ENCODE data around the gene ZNF366.

Gene ZNF366

GRCh38 chr5:72402381-72402890, 104.8 kb downstream of the ZNF366 start:
- DNase-seq, result no peak

GRCh38 chr5:72400950-72401349, 106.3 kb downstream of the ZNF366 start:
- DNase-seq, result no peak

GRCh38 chr5:72397836-72398235, 109.4 kb downstream of the ZNF366 start:
- DNase-seq, result no peak

GRCh38 chr5:72394688-72395087, 112.5 kb downstream of the ZNF366 start:
- no peak for DNase-seq

- DNase-seq, result no peak
Observed at GRCh38 chr5:72393052-72393451, 114.2 kb downstream of the ZNF366 start.

All from activated CD8-positive, alpha-beta memory T cell treated with anti-CD3 and anti-CD28 coated beads, Interleukin-2, amount 50 U/mL, for 48 hours (primary cell).